HepG2 (cell line): ENCODE results near the gene GRM8. TPM values are rescaled to one million over a fixed set of nuclear protein-coding genes. Genes with fewer than 3 reads are reported as not detected.

Source experiments
- ATAC-seq: fragments of 200-7000 bp; cut with Tn5 transposase; 3 replicates; pipeline ENCODE4 v1.9.1; 2020; ENCODE audit warnings: mild to moderate bottlenecking, moderate library complexity
- BruUV-seq: library from RNA; stranded (reverse); fragments of 400-500 nt; replicated peaks from 2 replicates; lab custom pipeline; 2021; lab: Mats Ljungman, UMichigan
- CTCF ChIA-PET: fragments of 300-600 bp; formaldehyde crosslinking; extraction: SDS; loops from one replicate; lab custom pipeline; 2021; ENCODE audit warnings: low total read pairs, inconsistent platforms, low intra/inter-chr PET ratio; lab: Yijun Ruan, JAX
- POLR2A ChIA-PET: fragments of 350-600 bp; sonication (Branson Sonifier 250); formaldehyde crosslinking; loops from one replicate; lab custom pipeline; 2020; ENCODE audit warnings: antibody characterized with exemption, inconsistent platforms; lab: Yijun Ruan, JAX
- DNase-seq: peaks from one replicate; pipeline ENCODE4 v3.0.0-alpha.2; 2015; ENCODE audit warnings: low spot score
- FAIRE-seq: peaks from 3 replicates; lab custom pipeline; 2011; peaks lifted over from hg19 to GRCh38; lab: Jason Lieb, UNC
- H2AFZ ChIP-seq: one replicate; pipeline ENCODE4 v1.6.1; 2011; ENCODE audit warnings: low read length, inconsistent platforms
- H3K27ac ChIP-seq: fragments of 300-600 bp; 3 replicates; pipeline ENCODE4 v1.8.0; 2011; ENCODE audit warnings: mixed run types, mild to moderate bottlenecking, mixed read lengths, low read length, inconsistent platforms; ENCODE audit not compliant: insufficient read depth; ENCODE audit errors: extremely low read length
- H3K27me3 ChIP-seq, 2 experiments: fragments of 200-600 bp in 1 of 2; 2 replicates in 1 of 2; 3 replicates in 1 of 2; pipeline versions ENCODE4 v1.6.0 to v1.8.0; 2011; ENCODE audit warnings: low read length in 2 of 2, mild to moderate bottlenecking in 2 of 2, moderate library complexity in 2 of 2, inconsistent platforms in 1 of 2; ENCODE audit not compliant: insufficient read depth in 2 of 2, control insufficient read depth in 1 of 2
- H3K36me3 ChIP-seq, 2 experiments: fragments of 200-600 bp in 1 of 2; replicated peaks in 1 of 2; 2 replicates in 1 of 2; 3 replicates in 1 of 2; pipeline versions ENCODE4 v1.5.1 to v1.8.0; 2011; ENCODE audit warnings: low read length in 2 of 2, inconsistent platforms in 1 of 2; ENCODE audit not compliant: insufficient read depth in 2 of 2, control insufficient read depth in 1 of 2
- H3K4me1 ChIP-seq: 2 replicates; pipeline ENCODE4 v1.5.1; 2012; ENCODE audit warnings: low read length, inconsistent platforms; ENCODE audit not compliant: insufficient read depth
- H3K4me2 ChIP-seq: 2 replicates; pipeline ENCODE4 v1.6.0; 2011; ENCODE audit warnings: low read depth, low read length, inconsistent platforms
- H3K4me3 ChIP-seq, 3 experiments: fragments of 200-600 bp in 1 of 3; sonication (generic), shearing (Covaris generic) in 1 of 3; replicated peaks in 1 of 3; 2 replicates each; pipeline ENCODE4 v1.5.1; 2011 to 2016; ENCODE audit warnings: low read length in 3 of 3, inconsistent platforms in 2 of 3, low read depth in 2 of 3, mild to moderate bottlenecking in 2 of 3, control low read depth in 1 of 3, mixed read lengths in 1 of 3; ENCODE audit not compliant: insufficient read depth in 1 of 3
- H3K79me2 ChIP-seq: one replicate; pipeline ENCODE4 v1.6.1; 2011; ENCODE audit warnings: low read length, inconsistent platforms; ENCODE audit not compliant: insufficient read depth
- H3K9ac ChIP-seq: 2 replicates; pipeline ENCODE4 v1.6.0; 2011; ENCODE audit warnings: mild to moderate bottlenecking, low read depth, low read length, inconsistent platforms; ENCODE audit not compliant: insufficient read depth
- H3K9me3 ChIP-seq: 2 replicates; pipeline ENCODE4 v1.5.1; 2012; ENCODE audit warnings: mild to moderate bottlenecking, low read length
- H4K20me1 ChIP-seq: 2 replicates; pipeline ENCODE4 v1.6.0; 2011; ENCODE audit warnings: inconsistent platforms, mild to moderate bottlenecking, low read length, moderate library complexity; ENCODE audit not compliant: insufficient read depth
- CERS6 ChIP-seq: sonication (generic); formaldehyde crosslinking; IDR thresholded peaks from 2 replicates; pipeline ENCODE4 v1.5.0; 2020; ENCODE audit warnings: missing genetic modification reagents
- CTCF ChIP-seq: sonication (generic); formaldehyde crosslinking; IDR thresholded peaks from 2 replicates; pipeline ENCODE4 v1.5.0; 2020; ENCODE audit warnings: mild to moderate bottlenecking, missing genetic modification reagents, moderate library complexity
- HOXA9 ChIP-seq: sonication (generic); formaldehyde crosslinking; IDR thresholded peaks from 2 replicates; pipeline ENCODE4 v1.8.1; 2022; ENCODE audit warnings: missing genetic modification reagents, mild to moderate bottlenecking, moderate library complexity, borderline replicate concordance
- MAFG ChIP-seq: sonication (generic); formaldehyde crosslinking; IDR thresholded peaks from 2 replicates; pipeline ENCODE4 v1.5.1; 2020; ENCODE audit warnings: mild to moderate bottlenecking, missing genetic modification reagents
- MLLT10 ChIP-seq: sonication (generic); formaldehyde crosslinking; IDR thresholded peaks from 2 replicates; pipeline ENCODE4 v1.4.0; 2020; ENCODE audit warnings: missing genetic modification reagents
- SIN3A ChIP-seq: IDR thresholded peaks from 2 replicates; pipeline ENCODE4 v1.6.1; 2011; ENCODE audit warnings: low read depth, mild to moderate bottlenecking, control low read depth, low read length, borderline replicate concordance
- SYNCRIP ChIP-seq: fragments of 200-400 bp; formaldehyde crosslinking; IDR thresholded peaks from 2 replicates; pipeline ENCODE4 v1.6.1; 2018; ENCODE audit warnings: mild to moderate bottlenecking, low read depth, low read length; ENCODE audit not compliant: insufficient read depth
- ZFP62 ChIP-seq: sonication (generic); formaldehyde crosslinking; IDR thresholded peaks from 2 replicates; pipeline ENCODE4 v1.4.0; 2020; ENCODE audit warnings: missing genetic modification reagents
- ZNF354B ChIP-seq: sonication (generic); formaldehyde crosslinking; IDR thresholded peaks from 2 replicates; pipeline ENCODE4 v1.8.0; 2022; ENCODE audit warnings: mild to moderate bottlenecking, missing genetic modification reagents
- ZNF496 ChIP-seq: sonication (generic); formaldehyde crosslinking; IDR thresholded peaks from 2 replicates; pipeline ENCODE4 v1.8.1; 2023; ENCODE audit warnings: mild to moderate bottlenecking, moderate library complexity, missing genetic modification reagents; ENCODE audit not compliant: insufficient replicate concordance
- ZNF564 ChIP-seq: sonication (generic); formaldehyde crosslinking; IDR thresholded peaks from 2 replicates; pipeline ENCODE4 v1.8.1; 2023; ENCODE audit warnings: mild to moderate bottlenecking, missing genetic modification reagents
- ZNF747 ChIP-seq: sonication (generic); formaldehyde crosslinking; IDR thresholded peaks from 2 replicates; pipeline ENCODE4 v1.8.1; 2023; ENCODE audit warnings: missing genetic modification reagents, mild to moderate bottlenecking, borderline replicate concordance
- ZSCAN5A ChIP-seq: sonication (generic); formaldehyde crosslinking; IDR thresholded peaks from 2 replicates; pipeline ENCODE4 v1.8.0; 2022; ENCODE audit warnings: mild to moderate bottlenecking, missing genetic modification reagents, borderline replicate concordance
- WGBS: methylation state at CpG from one replicate; pipeline ENCODE4 v1.1.6; 2017; ENCODE audit warnings: low lambda C conversion rate; 5-methylcytosine and 5-hydroxymethylcytosine counted together
- in situ Hi-C: cut with HindIII; loops from 2 replicates; pipeline ENCODE4 v1.10.0; 2017; ENCODE audit warnings: low pct_unique_long_range_greater_than_20kb; ENCODE audit not compliant: extremely low pct_ligation_motif_present
- intact Hi-C: fragments of 100-400 bp; cut with micrococcal nuclease; formaldehyde crosslinking; loops from one replicate; pipeline ENCODE4 v1.10.0; 2022; ENCODE audit not compliant: unreplicated experiment
- polyA plus RNA-seq, 8 experiments: library from polyadenylated mRNA; depleted of rRNA in 3 of 8; stranded (reverse) in 7 of 8; unstranded in 1 of 8; fragments of >200 nt; fragmentation: Illumina TruSeq in 4 of 8; extraction: Trizol in 4 of 8; gene quantifications; 2 replicates each; pipeline versions ENCODE4 v1.2.1 to v1.2.3, GENCODE V29; 2011 to 2016; ENCODE audit warnings: low read depth in 4 of 8, missing spikeins in 1 of 8, mixed read lengths in 1 of 8; ENCODE audit not compliant: insufficient read depth in 1 of 8
- total RNA-seq, 5 experiments: library from RNA; depleted of rRNA; stranded (reverse); fragments of >200 nt; fragmentation: Illumina TruSeq; extraction: Trizol; gene quantifications; 2 replicates each; pipeline ENCODE4 v1.2.3, GENCODE V29; 2016; ENCODE audit warnings: low read depth in 1 of 5

The GRM8 gene
- total and polyA plus RNA-seq, 2 of the 13 experiments (the other 11 are each of a cell fraction or from before 2014, with no cell fraction given), result not detected

GRCh38 chr7:126856691-126857291 lies 395.9 kb downstream of the GRM8 start:
- Histone ChIP-seq H3K4me1 (no peaks in the 10 kb centered on the region), H2AFZ (no peak overlapping the region), H3K27ac (no peak overlapping the region), H4K20me1 (no peaks in the 10 kb centered on the region), H3K4me3 (no peak overlapping the region)
- no TSS peak for BruUV-seq
- in situ Hi-C loops, result no loop called here
- intact Hi-C loops, result loop anchor here (1.0 kb wide), 1 partner anchor 53 kb away; no protein-coding TSS in a partner anchor
- no peak for ATAC-seq
- CTCF ChIA-PET, result no interaction called here
- WGBS, result 18% methylated on average over 2 of the region's 2 CpGs
- TF ChIP-seq CTCF (CRISPR knock-in tag) (peak; percentile 51), MLLT10 (CRISPR knock-in tag) (no peak)
- TF ChIP-seq, all 625 proteins: peak for 1
- POLR2A ChIA-PET, result no interaction called here
- H3K27me3 ChIP-seq, result no peaks in the 10 kb centered on the region
- no peak overlapping the region for H3K9ac ChIP-seq
- peak; percentile 4 for FAIRE-seq
- no peak overlapping the region for H3K4me2 ChIP-seq
- DNase-seq, result peak; percentile 1
- no peaks in the 10 kb centered on the region for H3K9me3 ChIP-seq
- no peaks in the 10 kb centered on the region for H3K36me3 ChIP-seq
- H3K79me2 ChIP-seq, result no peaks in the 10 kb centered on the region

- no peaks in the 10 kb centered on the region for H3K4me1 ChIP-seq
- ChIA-PET CTCF (no interaction called here), POLR2A (no interaction called here)
- ATAC-seq (no peak), FAIRE-seq (no peak), DNase-seq (no peak)
- no peak overlapping the region for H3K4me3 ChIP-seq
- no peaks in the 10 kb centered on the region for H3K79me2 ChIP-seq
- H3K9me3 ChIP-seq, result no peaks in the 10 kb centered on the region
- H3K27ac ChIP-seq, result no peak overlapping the region
- no peaks in the 10 kb centered on the region for H4K20me1 ChIP-seq
- H2AFZ ChIP-seq, result no peak overlapping the region
- in situ Hi-C loops, result no loop called here
- H3K36me3 ChIP-seq, result no peaks in the 10 kb centered on the region
- no TSS peak for BruUV-seq
- intact Hi-C loops, result no loop called here
- no peak overlapping the region for H3K9ac ChIP-seq
- no peak overlapping the region for H3K4me2 ChIP-seq
- no peaks in the 10 kb centered on the region for H3K27me3 ChIP-seq
- TF ChIP-seq SYNCRIP, result no peak
- no peak for TF ChIP-seq ZNF564 (CRISPR knock-in tag)
- TF ChIP-seq MAFG, result no peak
- TF ChIP-seq HOXA9 (CRISPR knock-in tag), result no peak
- no peak for TF ChIP-seq ZNF496 (CRISPR knock-in tag)
- TF ChIP-seq ZNF747 (CRISPR knock-in tag), result no peak
- TF ChIP-seq ZFP62 (CRISPR knock-in tag), result no peak
- no peak for TF ChIP-seq ZSCAN5A (CRISPR knock-in tag)
- no peak for TF ChIP-seq CERS6 (CRISPR knock-in tag)
- TF ChIP-seq SIN3A, result no peak
- no peak for TF ChIP-seq ZNF354B
Observed at GRCh38 chr7:126845331-126845730, 407.4 kb downstream of the GRM8 start.
